ENCODE data around the gene ZFPM1. TPM values are rescaled to one million over a fixed set of nuclear protein-coding genes. Genes with fewer than 3 reads are reported as not detected.

Gene ZFPM1
- 5.6 and 5.7 TPM in 2 replicates for total RNA-seq
- long read RNA-seq = 0 reads

- Mint-ChIP-seq H3K36me3 (ENCODE audit: unreplicated experiment) (no peaks in the 10 kb centered on the region), H3K27me3 (ENCODE audit: unreplicated experiment) (no peaks in the 10 kb centered on the region), H3K4me3 (ENCODE audit: unreplicated experiment) (peak within 1 kb of the TSS; percentile 76), H3K4me1 (ENCODE audit: unreplicated experiment) (peaks cover 18% of the 10 kb centered on the region), H3K27ac (ENCODE audit: unreplicated experiment) (peak within 1 kb of the TSS; percentile 31), H3K9me3 (ENCODE audit: unreplicated experiment) (no peaks in the 10 kb centered on the region)
- DNase-seq (ENCODE audit: extremely low spot score, unreplicated experiment) = no peak
- TF ChIP-seq CTCF (IDR thresholded peaks at IDR 0.05) = no peak
Measured at GRCh38 chr16:88453217-88453531, at the start of gene ZFPM1. TSS of gene ZFPM1 (plus strand) at chr16:88453280. CDS start at chr16:88453639, 359 bp downstream.

GRCh38 chr16:88403794-88404581, 49.1 kb upstream of the ZFPM1 start:
- DNase-seq (ENCODE audit: extremely low spot score, unreplicated experiment) = no peak
- Mint-ChIP-seq H3K27me3 (ENCODE audit: unreplicated experiment) (no peaks in the 10 kb centered on the region), H3K4me1 (ENCODE audit: unreplicated experiment) (peaks cover 12% of the 10 kb centered on the region), H3K4me3 (ENCODE audit: unreplicated experiment) (no peak overlapping the region), H3K36me3 (ENCODE audit: unreplicated experiment) (no peaks in the 10 kb centered on the region), H3K9me3 (ENCODE audit: unreplicated experiment) (no peaks in the 10 kb centered on the region), H3K27ac (ENCODE audit: unreplicated experiment) (no peak overlapping the region)
- TF ChIP-seq CTCF (IDR thresholded peaks at IDR 0.05) = no peak

GRCh38 chr16:88404769-88405168, 48.3 kb upstream of the ZFPM1 start:
- peaks cover 14% of the 10 kb centered on the region for H3K4me1 Mint-ChIP-seq (ENCODE audit: unreplicated experiment)
- no peak overlapping the region for H3K27ac Mint-ChIP-seq (ENCODE audit: unreplicated experiment)
- no peak overlapping the region for H3K4me3 Mint-ChIP-seq (ENCODE audit: unreplicated experiment)
- no peak for TF ChIP-seq CTCF (IDR thresholded peaks at IDR 0.05)
- no peaks in the 10 kb centered on the region for H3K9me3 Mint-ChIP-seq (ENCODE audit: unreplicated experiment)
- no peaks in the 10 kb centered on the region for H3K36me3 Mint-ChIP-seq (ENCODE audit: unreplicated experiment)
- no peaks in the 10 kb centered on the region for H3K27me3 Mint-ChIP-seq (ENCODE audit: unreplicated experiment)
- no peak for DNase-seq (ENCODE audit: extremely low spot score, unreplicated experiment)

- DNase-seq (ENCODE audit: extremely low spot score, unreplicated experiment) = no peak
- H3K27me3 Mint-ChIP-seq (ENCODE audit: unreplicated experiment) = no peaks in the 10 kb centered on the region
- H3K9me3 Mint-ChIP-seq (ENCODE audit: unreplicated experiment) = no peaks in the 10 kb centered on the region
- no peak for TF ChIP-seq CTCF (IDR thresholded peaks at IDR 0.05)
- H3K4me3 Mint-ChIP-seq (ENCODE audit: unreplicated experiment) = no peak overlapping the region
- peaks cover 14% of the 10 kb centered on the region for H3K4me1 Mint-ChIP-seq (ENCODE audit: unreplicated experiment)
- no peak overlapping the region for H3K27ac Mint-ChIP-seq (ENCODE audit: unreplicated experiment)
- H3K36me3 Mint-ChIP-seq (ENCODE audit: unreplicated experiment) = no peaks in the 10 kb centered on the region
Measured at GRCh38 chr16:88405216-88406060, 47.6 kb upstream of the ZFPM1 start.

Data from osteocyte (in vitro differentiated cells).